AG04450 (cell line): ENCODE data around the gene PTGER3. TPM values are rescaled to one million over a fixed set of nuclear protein-coding genes. Genes with fewer than 3 reads are reported as not detected.
A peak's percentile ranks its signal among the peaks of the same experiment; 100 is the strongest.

Experiments
- CTCF ChIA-PET: fragments of 300-600, 350-600 bp; formaldehyde crosslinking; extraction: SDS; loops from one replicate; lab custom pipeline; 2022; ENCODE audit warnings: antibody characterized with exemption, inconsistent platforms; lab: Charles Lee
- POLR2A ChIA-PET: fragments of 350-600 bp; formaldehyde crosslinking; extraction: SDS; loops from one replicate; lab custom pipeline; 2021; ENCODE audit warnings: antibody characterized with exemption, inconsistent platforms; lab: Yijun Ruan, JAX
- DNase-seq: peaks from one replicate; pipeline ENCODE4 v3.0.0-alpha.2; 2011; ENCODE audit warnings: low read depth, low spot score
- H3K27ac ChIP-seq: one replicate; pipeline ENCODE4 v1.5.1; 2012; ENCODE audit warnings: low read depth, low read length, control low read depth
- H3K27me3 ChIP-seq: one replicate; pipeline ENCODE4 v1.6.0; 2012; ENCODE audit warnings: low read length; ENCODE audit not compliant: control insufficient read depth, insufficient read depth
- H3K4me3 ChIP-seq: 2 replicates; pipeline ENCODE4 v1.5.1; 2011; ENCODE audit warnings: mild to moderate bottlenecking, low read depth, low read length, control low read depth
- H3K9me3 ChIP-seq: 2 replicates; pipeline ENCODE4 v1.5.1; 2012; ENCODE audit warnings: low read length; ENCODE audit not compliant: control insufficient read depth, insufficient read depth
- CTCF ChIP-seq: IDR thresholded peaks from 2 replicates; pipeline ENCODE4 v1.5.1; 2011; ENCODE audit warnings: low read depth, low read length, control low read depth, inconsistent platforms
- polyA minus RNA-seq: library from RNA; depleted of rRNA, polyadenylated mRNA; stranded (reverse); fragments of >200 nt; gene quantifications from 2 replicates; pipeline ENCODE4 v1.2.3, GENCODE V29; 2011; rRNA and poly(A)+ RNA removed
- polyA plus RNA-seq: library from polyadenylated mRNA; depleted of rRNA; stranded (reverse); fragments of >200 nt; gene quantifications from 2 replicates; pipeline ENCODE4 v1.2.3, GENCODE V29; 2011; rRNA removed

The PTGER3 gene
- polyA plus RNA-seq (not detected in 2 replicates), polyA minus RNA-seq (not detected in 2 replicates)

GRCh38 chr1:71047635-71048607, at the start of gene PTGER3:
PTGER3 (minus strand) TSS chr1:71047816; CDS start chr1:71047577, 239 bp downstream.
- peaks cover 38% of the 10 kb centered on the region for H3K27me3 ChIP-seq
- H3K9me3 ChIP-seq, result peaks cover 9% of the 10 kb centered on the region; the same call in 1 of the 2 replicates
- no peak within 1 kb of the TSS for H3K27ac ChIP-seq
- H3K4me3 ChIP-seq, result peak within 1 kb of the TSS; percentile 43
- CTCF ChIA-PET, result interaction anchor here (0.6 to 4.4 kb wide), 2 partner anchors 363 to 519 kb away, joined by 3 to 33 read pairs; no protein-coding TSS in a partner anchor
- POLR2A ChIA-PET, result no interaction called here
- no peak for DNase-seq
- no peak for TF ChIP-seq CTCF

GRCh38 chr1:71094913-71095312, 47.3 kb upstream of the PTGER3 start:
- H3K27ac ChIP-seq, result no peak overlapping the region
- TF ChIP-seq CTCF, result no peak
- no peaks in the 10 kb centered on the region for H3K9me3 ChIP-seq
- no peak for DNase-seq
- ChIA-PET CTCF (interaction anchor here (1.0 to 1.4 kb wide), 3 partner anchors 10 to 943 kb away, joined by 3 to 4 read pairs (median 3); no protein-coding TSS in a partner anchor), POLR2A (no interaction called here)
- no peak overlapping the region for H3K4me3 ChIP-seq
- H3K27me3 ChIP-seq, result no peaks in the 10 kb centered on the region

GRCh38 chr1:71093938-71094337, 46.3 kb upstream of the PTGER3 start:
- ChIA-PET POLR2A (no interaction called here), CTCF (interaction anchor here (1.1 to 1.8 kb wide), 3 partner anchors 13 to 944 kb away, joined by 3 to 10 read pairs (median 4); partner anchors contain the start of gene ZRANB2)
- no peak for DNase-seq
- H3K4me3 ChIP-seq, result no peak overlapping the region
- no peaks in the 10 kb centered on the region for H3K9me3 ChIP-seq
- TF ChIP-seq CTCF, result peak; percentile 58
- H3K27me3 ChIP-seq, result no peaks in the 10 kb centered on the region
- no peak overlapping the region for H3K27ac ChIP-seq

GRCh38 chr1:71089536-71090270, 42.1 kb upstream of the PTGER3 start:
- Histone ChIP-seq H3K9me3 (no peaks in the 10 kb centered on the region), H3K27ac (peak overlapping the region; percentile 57), H3K4me3 (no peak overlapping the region), H3K27me3 (no peaks in the 10 kb centered on the region)
- DNase-seq, result peak; percentile 24
- ChIA-PET POLR2A (interaction anchor here (2.6 kb wide), 1 partner anchor 9 kb away, joined by 7 read pairs; the partner anchor contains the start of gene ZRANB2), CTCF (interaction anchor here (0.7 to 2.6 kb wide), 2 partner anchors 9 to 25 kb away, joined by 3 to 16 read pairs; partner anchors contain the start of gene ZRANB2)
- TF ChIP-seq CTCF, result no peak
